GM21423 (cell line): ENCODE measurements around the gene CAMK1.

ENCODE experiments used
- ATAC-seq: cut with Tn5 transposase; IDR thresholded peaks from one replicate; pipeline ENCODE4 v1.9.1; 2021; ENCODE audit warnings: mild to moderate bottlenecking, moderate library complexity; ENCODE audit not compliant: unreplicated experiment

The CAMK1 gene

GRCh38 chr3:9769426-9770275 lies at the start of gene CAMK1:
TSS of gene CAMK1 (minus strand) at chr3:9769947. CDS start at chr3:9767749, 2,198 bp downstream.
- peak; percentile 62 for ATAC-seq

DNA sequence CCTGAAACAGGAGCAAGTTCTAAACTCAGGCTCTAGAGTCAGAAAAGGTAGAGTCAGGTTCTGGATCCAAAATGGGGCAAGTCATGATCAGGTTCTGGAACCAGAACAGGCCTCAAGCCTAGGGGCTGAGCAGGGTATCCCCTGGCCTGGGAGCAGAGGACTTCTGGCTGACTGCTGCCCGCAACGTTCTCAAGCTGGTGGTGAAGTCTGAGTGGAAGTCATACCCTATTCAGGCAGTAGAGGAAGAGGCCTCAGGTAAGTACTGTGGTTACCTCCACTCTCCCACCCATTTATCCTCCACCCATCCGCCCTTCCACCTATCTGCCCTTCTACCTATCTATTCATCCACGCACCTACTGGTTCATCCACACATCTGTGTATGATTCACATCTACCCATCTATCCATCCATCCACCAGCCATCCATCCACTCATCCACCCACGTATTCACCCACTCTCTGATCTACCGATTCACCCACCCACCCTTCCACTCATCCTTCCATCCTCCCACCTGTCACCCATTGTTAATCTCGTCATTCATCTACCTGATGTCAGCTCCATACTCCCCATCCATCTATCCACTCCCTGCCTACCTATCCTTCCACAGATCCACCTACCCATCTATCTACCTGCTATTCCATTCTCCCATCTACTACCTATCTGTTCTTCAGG lies 49.1 kb upstream of the CAMK1 start:
- no peak for ATAC-seq

GRCh38 chr3:9817436-9817835 lies 47.7 kb upstream of the CAMK1 start:
- ATAC-seq = no peak

DNA sequence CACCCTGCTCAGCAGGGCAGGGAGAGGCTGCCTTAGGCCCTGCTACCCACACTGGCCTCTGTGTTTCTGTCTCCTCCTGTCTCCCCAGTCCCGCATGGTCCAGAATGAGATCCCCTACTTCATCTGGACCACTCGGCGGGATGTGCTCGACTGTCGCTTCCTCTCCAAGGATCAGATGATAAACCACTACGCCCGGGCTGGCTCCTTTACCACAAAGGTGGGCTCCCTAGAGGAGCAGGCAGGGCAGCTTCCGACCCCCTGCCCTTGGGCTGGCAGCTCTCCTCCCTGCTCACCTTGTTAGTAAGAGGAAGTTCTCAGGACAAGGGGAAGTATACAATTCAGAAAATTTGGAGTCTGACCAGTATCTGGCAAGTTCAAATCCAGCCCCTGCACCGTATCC lies 46.2 kb upstream of the CAMK1 start:
- ATAC-seq = no peak

GRCh38 chr3:9812870-9813483 lies 43.2 kb upstream of the CAMK1 start:
- no peak for ATAC-seq

DNA sequence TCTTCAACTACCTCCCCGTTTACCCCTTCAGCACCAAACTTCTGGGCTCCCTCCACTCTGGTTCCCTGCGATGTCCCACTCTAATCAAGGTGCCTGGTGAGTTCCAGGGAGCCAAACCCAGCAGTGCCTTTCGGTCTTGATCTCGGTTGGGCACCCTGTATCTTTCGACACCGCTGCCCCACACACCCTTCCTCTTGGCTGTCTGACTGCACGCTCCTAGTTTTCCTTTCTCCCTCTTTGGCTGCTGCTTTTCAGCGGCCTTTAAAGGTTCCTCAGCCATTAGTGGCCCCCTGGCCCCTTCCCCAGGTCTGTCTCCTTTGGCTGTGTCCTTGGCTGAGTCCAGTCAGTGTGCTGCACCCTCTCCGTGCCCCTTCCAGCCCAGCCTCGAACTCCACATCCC lies 41.1 kb upstream of the CAMK1 start:
- ATAC-seq = no peak

- ATAC-seq = no peak
Observed at GRCh38 chr3:9810433-9810770, 40.7 kb upstream of the CAMK1 start.

DNA sequence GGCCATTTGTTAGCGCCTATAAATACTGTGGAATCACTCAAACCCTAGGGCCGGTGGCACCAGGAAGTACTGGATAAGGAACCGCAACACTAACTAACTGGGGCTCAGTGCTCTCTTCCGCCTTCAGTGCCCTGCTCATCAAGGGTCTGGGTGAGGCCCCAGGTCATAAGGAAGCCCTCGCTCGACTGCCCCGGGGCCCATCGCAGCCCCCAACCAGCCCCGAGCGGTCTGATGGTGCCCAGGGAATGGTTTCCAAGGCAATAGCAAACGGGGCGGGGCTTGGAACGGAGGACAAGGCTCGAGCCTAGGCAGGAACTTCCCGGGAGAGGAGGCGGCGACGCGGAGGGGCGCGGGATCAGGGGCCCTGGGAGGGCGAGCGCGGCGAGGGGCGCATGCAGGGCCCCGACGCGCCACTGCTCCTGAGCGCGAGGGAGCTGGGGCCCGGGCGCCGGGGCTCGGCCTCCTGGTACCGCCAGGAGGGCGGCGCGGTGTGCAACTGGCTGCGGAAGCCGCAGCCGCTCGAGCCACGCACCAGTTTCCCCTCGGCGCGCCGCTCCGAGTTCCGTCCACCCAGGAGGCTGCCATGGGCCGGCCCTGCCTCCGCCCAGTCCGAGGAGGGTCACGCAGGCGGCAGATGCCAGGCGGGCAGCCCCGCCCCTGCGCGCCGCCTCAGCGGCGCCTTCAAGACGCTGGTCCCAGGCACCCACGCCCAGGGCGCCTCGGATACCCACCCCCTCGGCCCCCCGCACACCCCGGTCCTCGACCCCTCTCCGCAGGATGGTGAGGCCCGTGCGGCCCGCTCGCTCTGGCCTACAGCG lies 40.1 kb upstream of the CAMK1 start, which contains the start of gene TTLL3:
Gene TTLL3, plus strand, starts transcription at position 648 of the 818 bp plus-strand sequence. CDS start 400 bp downstream, outside the sequence.
- ATAC-seq = peak; percentile 38

DNA sequence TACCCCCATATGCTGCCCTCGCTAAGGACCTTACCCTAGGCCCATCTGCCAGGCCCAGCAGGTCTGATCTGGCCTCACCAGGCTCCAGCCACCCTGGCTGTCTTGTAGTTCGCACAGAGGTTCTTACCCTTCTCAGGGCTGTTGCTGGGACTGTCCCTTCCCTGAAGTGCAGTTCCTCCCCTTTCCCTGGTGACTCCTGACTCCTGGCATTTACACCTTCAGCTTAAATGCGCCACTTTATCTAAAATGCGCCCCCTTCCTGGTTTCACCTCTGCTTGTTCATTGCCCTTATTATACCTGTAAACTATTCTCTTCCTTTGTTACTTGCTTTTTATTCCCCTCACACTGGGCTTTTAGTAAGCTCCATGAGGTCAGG lies 39.5 kb upstream of the CAMK1 start:
- no peak for ATAC-seq

GRCh38 chr3:9808345-9809037 lies 38.7 kb upstream of the CAMK1 start:
- peak; percentile 57 for ATAC-seq

GRCh38 chr3:9807981-9808344 lies 38.2 kb upstream of the CAMK1 start:
- ATAC-seq = no peak

- ATAC-seq = no peak
Observed at GRCh38 chr3:9806688-9807589, 37.2 kb upstream of the CAMK1 start.

- ATAC-seq = no peak
Observed at GRCh38 chr3:9806137-9806536, 36.4 kb upstream of the CAMK1 start.

DNA sequence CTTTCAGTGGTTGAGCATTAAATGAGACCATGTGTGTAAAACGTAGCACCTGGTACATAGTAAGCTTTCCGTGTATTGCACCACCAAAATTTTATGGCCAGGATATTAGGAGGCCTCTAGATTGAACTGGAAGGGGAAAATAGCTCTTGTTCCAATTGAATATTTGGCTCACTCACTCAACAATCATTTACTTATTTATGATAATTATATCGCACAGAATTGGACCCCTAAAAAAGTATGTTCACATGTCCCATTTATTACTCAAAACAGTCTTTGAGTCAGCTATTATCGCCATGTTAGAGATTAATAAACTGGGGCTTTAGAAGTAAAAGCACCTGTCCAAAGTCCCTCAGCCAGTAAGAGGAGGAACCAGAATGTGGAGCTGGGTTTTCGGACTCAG lies 35.2 kb upstream of the CAMK1 start:
- no peak for ATAC-seq

- ATAC-seq = no peak
Observed at GRCh38 chr3:9803494-9803893, 33.7 kb upstream of the CAMK1 start.

DNA sequence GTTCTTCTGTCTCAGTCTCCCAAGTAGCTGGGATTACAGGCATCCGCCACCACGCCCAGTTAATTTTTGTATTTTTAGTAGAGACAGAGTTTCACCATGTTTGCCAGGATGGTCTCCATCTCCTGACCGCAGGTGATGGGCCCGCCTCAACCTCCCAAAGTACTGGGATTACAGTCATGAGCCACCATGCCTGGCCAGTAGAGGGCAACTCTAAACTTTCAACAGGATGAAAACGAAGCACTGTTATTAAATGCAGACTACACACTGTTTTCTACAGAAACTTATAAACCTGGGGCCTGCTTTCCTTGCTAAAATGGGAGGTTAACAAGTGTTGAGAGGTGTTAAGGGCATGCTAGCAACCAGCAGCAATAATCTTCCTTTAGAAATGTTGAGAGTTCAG lies 30.8 kb upstream of the CAMK1 start:
- no peak for ATAC-seq

- ATAC-seq = no peak
Observed at GRCh38 chr3:9797196-9797945, 27.6 kb upstream of the CAMK1 start.

- ATAC-seq = no peak
Observed at GRCh38 chr3:9795207-9795606, 25.5 kb upstream of the CAMK1 start.

- ATAC-seq = no peak
Observed at GRCh38 chr3:9794400-9794799, 24.7 kb upstream of the CAMK1 start.
